HCT116 (cell line): ENCODE data around the gene RRAGD. TPM values are rescaled to one million over a fixed set of nuclear protein-coding genes. Genes with fewer than 3 reads are reported as not detected.
A peak's percentile ranks its signal among the peaks of the same experiment; 100 is the strongest.

Experiments
- ATAC-seq: fragments of 200-7000 bp; cut with Tn5 transposase; 2 replicates; pipeline ENCODE4 v1.9.1; 2020; ENCODE audit warnings: mild to moderate bottlenecking, moderate library complexity
- BruUV-seq: library from RNA; stranded (reverse); fragments of 400-500 nt; replicated peaks from 2 replicates; lab custom pipeline; 2021; lab: Mats Ljungman, UMichigan
- CTCF ChIA-PET: fragments of 300-600 bp; sonication (Branson Sonifier 250); formaldehyde crosslinking; loops from one replicate; lab custom pipeline; 2021; ENCODE audit warnings: antibody characterized with exemption; lab: Charles Lee
- POLR2A ChIA-PET: fragments of 300-600, 350-600 bp; sonication (Branson Sonifier 250); formaldehyde crosslinking; loops from one replicate; lab custom pipeline; 2021; ENCODE audit warnings: antibody characterized with exemption; lab: Charles Lee
- RAD21 ChIA-PET, 2 experiments: fragments of 300-600 bp; sonication (Branson Sonifier 250); formaldehyde crosslinking; loops; one replicate each; lab custom pipeline; 2023; ENCODE audit warnings: low total read pairs in 2 of 2; ENCODE audit not compliant: uncharacterized antibody in 2 of 2, unreplicated experiment in 2 of 2, low non-redundant PET in 1 of 2; lab: Charles Lee
- DNase-seq: peaks from one replicate; pipeline ENCODE4 v3.0.0-alpha.2; 2010; ENCODE audit warnings: low read depth, low spot score
- H2AFZ ChIP-seq: fragments of 200-600 bp; shearing (Covaris generic), sonication (generic); 2 replicates; pipeline ENCODE4 v1.6.1; 2017; ENCODE audit warnings: low read depth, mixed run types, mixed read lengths, antibody characterized with exemption, low read length; ENCODE audit not compliant: poor library complexity, severe bottlenecking
- H3K27ac ChIP-seq: 2 replicates; pipeline ENCODE4 v1.5.1; 2012; ENCODE audit warnings: low read depth, low read length
- H3K27me3 ChIP-seq: fragments of 200-600 bp; sonication (generic); 2 replicates; pipeline ENCODE4 v1.6.1; 2016; ENCODE audit warnings: mixed run types, low read length, mixed read lengths; ENCODE audit not compliant: insufficient read depth
- H3K36me3 ChIP-seq, 2 experiments: fragments of 200-500 bp in 1 of 2; fragments of 200-600 bp in 1 of 2; sonication (Bioruptor generic) in 1 of 2; sonication (generic) in 1 of 2; 2 replicates each; pipeline versions ENCODE4 v1.5.1 to v1.6.1; 2014 to 2016; ENCODE audit warnings: low read length in 2 of 2, inconsistent platforms in 1 of 2, mixed read lengths in 1 of 2, mixed run types in 1 of 2; ENCODE audit not compliant: insufficient read depth in 2 of 2, control insufficient read depth in 1 of 2
- H3K4me1 ChIP-seq, 2 experiments: fragments of 200-600 bp in 1 of 2; sonication (generic) in 1 of 2; 2 replicates each; pipeline versions ENCODE4 v1.5.1 to v1.6.1; 2012 to 2017; ENCODE audit warnings: low read length in 2 of 2, inconsistent platforms in 1 of 2, mild to moderate bottlenecking in 1 of 2, mixed read lengths in 1 of 2, mixed run types in 1 of 2, moderate library complexity in 1 of 2; ENCODE audit not compliant: insufficient read depth in 2 of 2, control insufficient read depth in 1 of 2
- H3K4me2 ChIP-seq: fragments of 200-600 bp; sonication (generic); 2 replicates; pipeline ENCODE4 v1.6.1; 2017; ENCODE audit warnings: mixed run types, low read length, mixed read lengths
- H3K4me3 ChIP-seq, 2 experiments: fragments of 200-600 bp in 1 of 2; sonication (generic) in 1 of 2; replicated peaks in 1 of 2; 2 replicates each; pipeline ENCODE4 v1.5.1; 2011 to 2016; ENCODE audit warnings: low read length in 2 of 2, control low read depth in 1 of 2, low read depth in 1 of 2, mild to moderate bottlenecking in 1 of 2, mixed read lengths in 1 of 2, mixed run types in 1 of 2
- H3K79me2 ChIP-seq: fragments of 200-600 bp; sonication (generic); 2 replicates; pipeline ENCODE4 v1.6.1; 2017; ENCODE audit warnings: mild to moderate bottlenecking, mixed run types, low read length, moderate library complexity, mixed read lengths; ENCODE audit not compliant: insufficient read depth
- H3K9ac ChIP-seq: fragments of 200-600 bp; sonication (generic); 2 replicates; pipeline ENCODE4 v1.6.1; 2016; ENCODE audit warnings: low read length, mixed read lengths
- H3K9me2 ChIP-seq: fragments of 200-600 bp; sonication (generic), shearing (Covaris generic); 2 replicates; pipeline ENCODE4 v1.6.1; 2017; ENCODE audit warnings: mixed run types, mild to moderate bottlenecking, moderate library complexity; ENCODE audit not compliant: insufficient read depth
- H3K9me3 ChIP-seq, 2 experiments: fragments of 200-500 bp in 1 of 2; fragments of 200-600 bp in 1 of 2; sonication (Bioruptor generic) in 1 of 2; sonication (generic) in 1 of 2; 2 replicates each; pipeline ENCODE4 v1.6.1; 2014 to 2017; ENCODE audit warnings: low read length in 2 of 2, mixed read lengths in 2 of 2, inconsistent platforms in 1 of 2, low read depth in 1 of 2, mild to moderate bottlenecking in 1 of 2, mixed run types in 1 of 2, moderate library complexity in 1 of 2; ENCODE audit not compliant: control insufficient read depth in 1 of 2, insufficient read depth in 1 of 2
- H4K20me1 ChIP-seq: fragments of 200-600 bp; sonication (generic), shearing (Covaris generic); 2 replicates; pipeline ENCODE4 v1.6.1; 2017; ENCODE audit warnings: mixed run types, mild to moderate bottlenecking, moderate library complexity; ENCODE audit not compliant: insufficient read depth
- ELF1 ChIP-seq: IDR thresholded peaks from 2 replicates; pipeline ENCODE4 v1.6.1; 2012; ENCODE audit warnings: low read depth, borderline replicate concordance
- FOSL1 ChIP-seq: IDR thresholded peaks from 2 replicates; pipeline ENCODE4 v1.6.1; 2012; ENCODE audit warnings: low read depth
- JUND ChIP-seq: IDR thresholded peaks from 2 replicates; pipeline ENCODE4 v1.6.1; 2012
- MAX ChIP-seq: IDR thresholded peaks from 2 replicates; pipeline ENCODE4 v1.6.1; 2012
- SP1 ChIP-seq: IDR thresholded peaks from 2 replicates; pipeline ENCODE4 v1.6.1; 2012; ENCODE audit warnings: low read depth
- SRF ChIP-seq: IDR thresholded peaks from 2 replicates; pipeline ENCODE4 v1.6.1; 2012; ENCODE audit warnings: low read depth
- YY1 ChIP-seq: IDR thresholded peaks from 2 replicates; pipeline ENCODE4 v1.6.1; 2011; ENCODE audit warnings: low read length, low read depth, moderate library complexity, mild to moderate bottlenecking; ENCODE audit not compliant: insufficient replicate concordance; ENCODE audit errors: extremely low read depth
- ZFX ChIP-seq: fragments of 450-650 bp; IDR thresholded peaks from 2 replicates; pipeline ENCODE4 v1.6.1; 2017
- intact Hi-C: fragments of 100-400 bp; cut with micrococcal nuclease; formaldehyde crosslinking; loops from 2 replicates; pipeline ENCODE4 v1.10.0; 2022
- total RNA-seq: library from RNA; stranded (reverse); gene quantifications from one replicate; pipeline ENCODE4 v1.2.1, GENCODE V29; 2021; ENCODE audit not compliant: unreplicated experiment

The RRAGD gene
- total RNA-seq, 1 experiment from 2014 or later, result 15.9 TPM

GRCh38 chr6:89436226-89436625 lies 24.2 kb upstream of the RRAGD start:
- DNase-seq (no peak), ATAC-seq (no peak)
- Histone ChIP-seq H3K9ac (no peak overlapping the region), H3K27me3 (no peaks in the 10 kb centered on the region), H2AFZ (no peak overlapping the region), H3K4me2 (no peak overlapping the region), H3K27ac (no peak overlapping the region), H3K9me3 (no peaks in the 10 kb centered on the region), H3K79me2 (no peaks in the 10 kb centered on the region), H3K9me2 (no peaks in the 10 kb centered on the region), H3K4me3 (no peak overlapping the region), H3K4me1 (peaks cover 0 to 20% of the 10 kb centered on the region in 2 experiments; a peak in 2 of 4 replicates), H3K36me3 (no peaks in the 10 kb centered on the region), H4K20me1 (no peaks in the 10 kb centered on the region)
- CTCF ChIA-PET, result interaction anchor here (1.8 kb wide), 1 partner anchor 173 kb away, joined by 5 read pairs; no protein-coding TSS in a partner anchor
- BruUV-seq, result no TSS peak
- POLR2A ChIA-PET, result interaction anchor here (0.7 kb wide), 1 partner anchor 142 kb away, joined by 3 read pairs; no protein-coding TSS in a partner anchor
- intact Hi-C loops, result loop anchor here (10.0 kb wide), 1 partner anchor 359 kb away; no protein-coding TSS in a partner anchor
- no peak for TF ChIP-seq SRF
- TF ChIP-seq MAX, result no peak
- RAD21 ChIA-PET, result no interaction called here

- H3K27ac ChIP-seq, result no peak overlapping the region
- H3K9me3 ChIP-seq, result no peaks in the 10 kb centered on the region
- no peaks in the 10 kb centered on the region for H3K9me2 ChIP-seq
- H3K27me3 ChIP-seq, result no peaks in the 10 kb centered on the region
- no peak overlapping the region for H3K4me2 ChIP-seq
- H3K4me3 ChIP-seq, result no peak overlapping the region
- H3K9ac ChIP-seq, result no peak overlapping the region
- RAD21 ChIA-PET, result no interaction called here
- TF ChIP-seq ZFX, result no peak
- no peak for TF ChIP-seq FOSL1
- no peak for TF ChIP-seq SRF
- TF ChIP-seq ELF1, result no peak
- TF ChIP-seq JUND, result no peak
- no peak for TF ChIP-seq YY1
- no peak for TF ChIP-seq SP1
- POLR2A ChIA-PET, result no interaction called here
- intact Hi-C loops, result loop anchor here (5.0 to 10.0 kb wide), 2 partner anchors 360 to 1042 kb away; no protein-coding TSS in a partner anchor
- no peak overlapping the region for H2AFZ ChIP-seq
- CTCF ChIA-PET, result interaction anchor here (1.2 kb wide), 1 partner anchor 174 kb away, joined by 3 read pairs; no protein-coding TSS in a partner anchor
- ATAC-seq (no peak), DNase-seq (no peak)
- no peaks in the 10 kb centered on the region for H3K79me2 ChIP-seq
- H3K4me1 ChIP-seq, result peaks cover 0 to 20% of the 10 kb centered on the region in 2 experiments; a peak in 2 of 4 replicates
- TSS peak; percentile 34 for BruUV-seq
- no peaks in the 10 kb centered on the region for H3K36me3 ChIP-seq
- H4K20me1 ChIP-seq, result no peaks in the 10 kb centered on the region
These were observed 22.9 kb upstream of the RRAGD start for GRCh38 chr6:89434954-89435353.
